HFFc6 (cell line): Measurements from ENCODE around the gene TBPL1. TPM values are rescaled to one million over a fixed set of nuclear protein-coding genes. Genes with fewer than 3 reads are reported as not detected.

Experiments used
- DNase-seq: peaks from one replicate; pipeline ENCODE4 v3.0.0-alpha.2; 2018
- H3K27ac Mint-ChIP-seq: 2 replicates; pipeline ENCODE4 v1.8.0; 2020; ENCODE audit warnings: mild to moderate bottlenecking, mixed read lengths
- H3K27me3 Mint-ChIP-seq: 2 replicates; pipeline ENCODE4 v1.8.0; 2021; ENCODE audit warnings: mild to moderate bottlenecking, moderate library complexity, mixed read lengths; ENCODE audit not compliant: insufficient read depth
- H3K36me3 Mint-ChIP-seq: 2 replicates; pipeline ENCODE4 v1.8.0; 2021; ENCODE audit warnings: low read depth, mixed read lengths
- H3K4me1 Mint-ChIP-seq: 2 replicates; pipeline ENCODE4 v1.8.0; 2020; ENCODE audit warnings: low read depth, mixed read lengths
- H3K4me3 Mint-ChIP-seq: 2 replicates; pipeline ENCODE4 v1.8.0; 2020; ENCODE audit warnings: mild to moderate bottlenecking, moderate library complexity, mixed read lengths
- H3K9me3 Mint-ChIP-seq: 2 replicates; pipeline ENCODE4 v1.8.0; 2020; ENCODE audit warnings: mild to moderate bottlenecking, mixed read lengths
- total RNA-seq, 6 experiments: library from RNA; stranded (reverse); fragmentation: NEBNext Ultra II Directional; extraction: Animal tissue kit (Norgen Biotek cat#: 25700); gene quantifications; 2 replicates in 1 of 6; 3 replicates in 5 of 6; pipeline ENCODE4 v1.2.3, GENCODE V29; 2021
- TF ChIP-seq, protein P1 (sequence below): fragments of 200-600 bp; sonication (generic); IDR thresholded peaks from 2 replicates; pipeline ENCODE4 v1.5.0; 2021; ENCODE audit warnings: antibody characterized with exemption, mild to moderate bottlenecking

Gene TBPL1
- total RNA-seq, 6 experiments from 2014 or later, result 30.7 to 40.6 (median 34.0) TPM

DNA sequence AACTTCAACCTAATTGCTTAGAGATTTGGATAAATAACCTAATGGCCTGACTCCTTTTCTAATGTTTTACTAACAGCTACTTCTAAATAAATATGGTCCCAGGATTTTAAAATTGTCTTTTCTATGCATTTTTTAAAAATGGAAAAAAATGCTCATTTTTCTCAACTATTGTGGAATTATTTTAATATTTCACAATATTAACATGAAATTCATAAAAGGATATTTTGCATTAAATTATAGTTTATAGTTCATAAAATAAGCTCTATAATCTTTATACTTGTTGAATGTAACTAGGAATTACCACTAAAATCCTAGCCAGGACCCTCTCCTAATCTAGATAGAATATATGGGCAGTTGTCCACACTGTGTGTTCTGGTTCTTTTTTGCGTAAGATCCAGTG is 37.3 kb downstream of the TBPL1 start:
- H3K27me3 Mint-ChIP-seq, result no peaks in the 10 kb centered on the region
- DNase-seq, result no peak
- H3K4me1 Mint-ChIP-seq, result peaks cover 7% of the 10 kb centered on the region
- TF ChIP-seq, protein P1, sequence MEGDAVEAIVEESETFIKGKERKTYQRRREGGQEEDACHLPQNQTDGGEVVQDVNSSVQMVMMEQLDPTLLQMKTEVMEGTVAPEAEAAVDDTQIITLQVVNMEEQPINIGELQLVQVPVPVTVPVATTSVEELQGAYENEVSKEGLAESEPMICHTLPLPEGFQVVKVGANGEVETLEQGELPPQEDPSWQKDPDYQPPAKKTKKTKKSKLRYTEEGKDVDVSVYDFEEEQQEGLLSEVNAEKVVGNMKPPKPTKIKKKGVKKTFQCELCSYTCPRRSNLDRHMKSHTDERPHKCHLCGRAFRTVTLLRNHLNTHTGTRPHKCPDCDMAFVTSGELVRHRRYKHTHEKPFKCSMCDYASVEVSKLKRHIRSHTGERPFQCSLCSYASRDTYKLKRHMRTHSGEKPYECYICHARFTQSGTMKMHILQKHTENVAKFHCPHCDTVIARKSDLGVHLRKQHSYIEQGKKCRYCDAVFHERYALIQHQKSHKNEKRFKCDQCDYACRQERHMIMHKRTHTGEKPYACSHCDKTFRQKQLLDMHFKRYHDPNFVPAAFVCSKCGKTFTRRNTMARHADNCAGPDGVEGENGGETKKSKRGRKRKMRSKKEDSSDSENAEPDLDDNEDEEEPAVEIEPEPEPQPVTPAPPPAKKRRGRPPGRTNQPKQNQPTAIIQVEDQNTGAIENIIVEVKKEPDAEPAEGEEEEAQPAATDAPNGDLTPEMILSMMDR, result no peak
- peaks cover 38% of the 10 kb centered on the region for H3K36me3 Mint-ChIP-seq
- H3K9me3 Mint-ChIP-seq, result no peaks in the 10 kb centered on the region
- no peak overlapping the region for H3K27ac Mint-ChIP-seq
- H3K4me3 Mint-ChIP-seq, result no peak overlapping the region

DNA sequence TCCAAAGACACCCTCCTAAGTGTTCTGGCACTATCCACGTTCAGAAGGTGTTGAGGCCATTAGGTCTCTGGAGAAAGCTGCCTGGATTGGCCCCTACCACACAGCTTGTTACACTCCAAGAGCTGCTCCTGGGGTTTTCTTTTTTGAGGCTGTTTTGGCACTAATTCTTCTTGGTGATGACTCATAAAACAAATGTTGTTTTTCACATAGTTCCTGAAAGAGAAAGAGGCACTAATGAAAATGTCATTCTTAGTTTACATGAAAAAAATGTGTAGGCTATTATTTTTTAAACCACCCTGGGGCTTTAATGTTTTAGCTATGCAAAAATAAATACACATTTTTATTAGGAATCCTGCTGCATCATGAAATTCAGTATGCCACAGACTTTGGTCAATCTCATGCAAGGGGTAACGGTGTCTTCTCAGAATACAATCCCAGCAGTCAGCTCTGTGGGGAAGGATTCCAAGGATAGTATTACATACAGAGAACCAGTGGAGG is 38.1 kb downstream of the TBPL1 start:
- H3K27ac Mint-ChIP-seq, result no peak overlapping the region
- DNase-seq, result peak; percentile 72
- no peaks in the 10 kb centered on the region for H3K9me3 Mint-ChIP-seq
- no peaks in the 10 kb centered on the region for H3K27me3 Mint-ChIP-seq
- peaks cover 29% of the 10 kb centered on the region for H3K36me3 Mint-ChIP-seq
- H3K4me3 Mint-ChIP-seq, result no peak overlapping the region
- H3K4me1 Mint-ChIP-seq, result peaks cover 7% of the 10 kb centered on the region
- TF ChIP-seq, protein P1, result no peak

DNA sequence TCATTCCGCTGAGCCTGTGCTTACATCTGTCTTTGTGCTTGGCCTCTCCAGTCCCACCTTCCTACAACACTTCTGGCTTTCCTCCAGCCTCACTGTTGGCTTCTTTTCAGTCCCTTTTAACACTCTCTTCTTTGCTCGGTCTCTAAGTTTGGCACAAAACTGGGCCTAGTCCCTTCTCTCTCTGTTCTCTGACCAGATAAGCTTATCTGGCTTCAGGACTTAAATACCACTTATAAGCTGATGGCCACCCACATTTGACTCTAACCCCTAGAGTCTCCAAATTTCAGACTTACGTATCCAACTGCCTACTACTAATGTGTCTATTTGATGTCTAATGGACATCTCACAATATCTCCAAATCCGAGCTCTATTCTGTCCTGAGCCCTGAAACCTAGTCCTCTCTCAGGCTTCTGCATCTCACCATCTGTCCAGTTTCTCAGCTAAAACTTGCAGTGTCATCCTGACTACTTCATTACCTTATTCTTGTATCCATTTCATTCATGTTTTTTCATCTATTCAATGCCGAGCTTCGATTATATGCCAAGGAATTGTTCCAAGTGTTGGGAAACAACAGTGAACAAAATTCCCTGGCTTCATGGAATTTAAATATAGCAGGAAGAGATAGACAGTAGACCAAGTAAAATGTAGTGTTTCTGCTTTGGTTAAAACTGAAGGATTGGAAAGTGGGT is 40.1 kb downstream of the TBPL1 start:
- H3K27ac Mint-ChIP-seq, result no peak overlapping the region
- peaks cover 14% of the 10 kb centered on the region for H3K36me3 Mint-ChIP-seq
- TF ChIP-seq, protein P1, result no peak
- H3K4me1 Mint-ChIP-seq, result peaks cover 7% of the 10 kb centered on the region
- H3K4me3 Mint-ChIP-seq, result no peak overlapping the region
- H3K27me3 Mint-ChIP-seq, result no peaks in the 10 kb centered on the region; the same call in 1 of the 2 replicates
- H3K9me3 Mint-ChIP-seq, result no peaks in the 10 kb centered on the region
- DNase-seq, result no peak

DNA sequence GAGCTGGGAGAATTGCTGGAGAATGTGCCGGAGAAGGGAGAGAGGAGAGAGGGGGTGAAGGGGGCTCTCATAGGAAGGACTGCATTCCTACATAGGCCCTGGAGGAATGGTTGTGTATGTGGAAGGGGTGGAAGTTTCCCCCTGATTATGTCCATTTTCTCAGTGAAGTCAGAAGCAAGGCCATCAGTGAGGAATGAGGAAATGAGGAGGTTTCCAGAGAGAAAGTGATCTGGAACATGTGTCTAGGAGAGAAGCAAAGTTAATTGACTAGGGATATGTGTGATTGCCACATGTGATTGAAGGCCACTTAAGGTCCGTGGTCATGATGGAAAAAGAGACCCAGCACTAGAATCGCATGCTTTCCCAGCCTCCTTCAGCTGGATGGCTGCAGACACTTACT is 42.3 kb downstream of the TBPL1 start:
- Mint-ChIP-seq H3K4me1 (no peaks in the 10 kb centered on the region), H3K27ac (no peak overlapping the region), H3K4me3 (no peak overlapping the region), H3K27me3 (peaks cover 6% of the 10 kb centered on the region), H3K9me3 (no peaks in the 10 kb centered on the region), H3K36me3 (no peaks in the 10 kb centered on the region)
- TF ChIP-seq, protein P1, result no peak
- DNase-seq, result no peak

DNA sequence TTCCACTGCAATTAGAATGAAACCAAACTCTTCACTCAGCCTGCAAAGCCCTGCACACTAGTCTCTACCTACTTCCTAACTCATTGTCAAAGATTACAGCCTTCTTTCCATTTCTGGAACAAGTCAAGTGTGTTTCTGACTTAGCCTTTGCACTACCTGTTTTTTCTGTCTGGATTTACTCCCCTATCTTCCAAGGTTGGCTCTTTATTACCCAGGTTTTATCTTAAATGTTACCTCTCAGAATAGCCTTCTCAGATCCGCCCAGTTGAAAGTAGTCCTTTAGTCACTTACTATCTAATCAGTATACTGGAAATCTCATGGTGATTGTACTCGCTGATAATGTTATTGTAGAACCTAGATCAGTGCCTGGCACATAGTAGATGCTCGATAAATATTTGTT is 42.7 kb downstream of the TBPL1 start:
- TF ChIP-seq, protein P1, result no peak
- DNase-seq, result no peak
- no peak overlapping the region for H3K27ac Mint-ChIP-seq
- H3K4me1 Mint-ChIP-seq, result no peaks in the 10 kb centered on the region
- H3K9me3 Mint-ChIP-seq, result no peaks in the 10 kb centered on the region
- no peaks in the 10 kb centered on the region for H3K36me3 Mint-ChIP-seq
- H3K4me3 Mint-ChIP-seq, result no peak overlapping the region
- H3K27me3 Mint-ChIP-seq, result peaks cover 9% of the 10 kb centered on the region
